GM18502 (cell line): ENCODE measurements around the gene ALOXE3.

Experiments
- ATAC-seq: cut with Tn5 transposase; IDR thresholded peaks from one replicate; pipeline ENCODE4 v1.9.1; 2021; ENCODE audit warnings: mild to moderate bottlenecking; ENCODE audit not compliant: unreplicated experiment, poor library complexity

Gene ALOXE3

DNA sequence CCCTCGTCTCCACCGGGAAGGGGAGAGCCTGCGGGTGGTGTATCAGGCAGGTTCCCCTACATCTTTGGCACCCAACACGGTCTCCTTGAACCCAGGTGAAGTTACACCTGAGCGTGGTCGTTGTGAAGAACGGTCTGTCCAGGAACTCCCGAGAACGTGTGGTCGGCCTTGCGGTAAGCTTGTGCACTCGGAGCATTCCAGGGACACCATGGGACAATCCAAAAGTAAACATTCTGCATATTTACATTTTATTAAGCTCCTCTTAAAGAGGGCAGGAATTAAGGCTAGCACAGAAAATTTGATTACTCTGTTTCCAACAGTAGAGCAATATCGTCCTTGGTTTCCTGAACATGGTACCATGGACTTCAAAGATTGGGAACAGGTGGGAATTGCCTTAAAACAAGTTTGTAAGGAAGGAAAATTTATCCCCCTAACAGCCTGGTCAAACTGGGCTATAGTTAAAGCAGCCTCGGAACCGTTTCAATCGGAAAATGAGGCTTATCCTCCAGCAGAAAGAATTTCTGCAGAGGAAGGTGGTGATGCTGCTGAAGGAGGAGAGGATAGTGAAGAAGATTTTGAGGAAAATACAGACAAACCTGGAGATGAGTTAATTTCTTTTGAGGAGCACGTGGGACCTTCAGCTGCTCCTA is 61.2 kb downstream of the ALOXE3 start:
- ATAC-seq = no peak

DNA sequence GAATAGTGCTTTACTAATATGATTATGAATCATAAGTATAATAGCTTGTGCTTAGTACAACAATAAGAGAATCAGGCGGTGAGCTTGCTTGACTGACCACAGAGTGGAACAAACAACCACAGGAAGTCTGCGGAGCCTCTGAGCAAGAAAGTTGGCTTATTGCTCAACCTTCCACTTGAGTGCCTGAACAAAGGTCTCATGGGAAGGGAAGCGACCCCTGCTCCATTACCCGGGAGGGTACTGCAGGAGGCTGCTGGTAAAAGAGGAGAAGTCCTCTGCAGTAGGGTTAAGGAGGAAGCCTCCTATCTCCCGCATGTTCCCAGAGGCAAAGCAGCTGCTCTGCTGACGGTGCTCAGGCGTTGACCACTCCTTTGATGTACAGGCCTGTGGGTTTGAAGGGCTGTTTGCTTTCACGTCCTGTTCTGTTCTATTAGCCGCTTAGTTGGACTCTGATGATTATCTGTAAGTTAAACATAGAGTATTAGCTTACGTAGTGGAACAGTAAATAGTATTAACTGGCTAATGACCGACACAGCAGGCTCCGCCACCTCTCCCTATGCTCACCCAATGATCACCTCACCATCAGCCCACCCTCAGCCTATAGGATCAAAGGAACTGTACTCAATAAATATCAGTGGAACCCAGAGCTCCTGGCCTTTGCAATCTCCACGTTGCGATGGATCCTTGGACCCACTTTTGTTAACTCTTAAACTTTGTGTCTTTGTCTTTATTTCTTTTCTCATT is 61.9 kb downstream of the ALOXE3 start:
- ATAC-seq = no peak

DNA sequence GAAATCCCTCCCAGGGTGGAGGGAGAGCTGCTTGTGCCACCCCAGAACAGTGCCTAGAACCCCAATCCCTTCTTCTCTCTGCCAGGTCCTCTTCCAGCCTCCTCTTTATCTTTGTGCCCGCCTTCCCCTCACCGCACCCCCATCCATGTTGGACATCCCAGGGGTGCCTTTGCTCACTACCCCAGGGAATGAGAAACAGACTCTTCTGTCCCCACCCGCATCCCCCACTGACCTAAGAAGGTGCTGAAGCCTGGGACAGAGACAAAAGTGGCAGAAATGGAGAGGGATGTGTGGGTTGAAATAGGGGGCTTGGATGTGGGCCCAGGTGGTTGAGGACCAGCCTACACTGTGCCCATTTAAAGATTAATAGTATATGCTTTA is 62.5 kb downstream of the ALOXE3 start:
- ATAC-seq = no peak

DNA sequence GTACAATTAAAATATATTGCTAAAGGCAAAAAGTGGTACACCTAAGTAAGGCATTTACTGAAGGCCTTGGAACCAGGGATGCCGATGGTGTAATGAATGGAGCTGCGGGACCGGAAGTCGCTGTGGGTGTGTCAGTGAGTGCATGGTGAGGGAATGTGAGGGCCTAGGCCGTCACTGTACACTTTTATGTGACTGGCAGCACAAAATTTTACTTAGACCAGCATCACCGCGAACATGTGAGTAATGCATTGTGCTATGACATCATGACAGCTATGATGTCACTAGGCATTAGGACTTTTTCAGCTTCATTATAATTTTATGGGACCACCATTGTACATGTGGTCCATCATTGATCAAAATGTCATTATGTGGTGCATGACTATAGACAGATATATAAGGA is 64.7 kb downstream of the ALOXE3 start:
- no peak for ATAC-seq

DNA sequence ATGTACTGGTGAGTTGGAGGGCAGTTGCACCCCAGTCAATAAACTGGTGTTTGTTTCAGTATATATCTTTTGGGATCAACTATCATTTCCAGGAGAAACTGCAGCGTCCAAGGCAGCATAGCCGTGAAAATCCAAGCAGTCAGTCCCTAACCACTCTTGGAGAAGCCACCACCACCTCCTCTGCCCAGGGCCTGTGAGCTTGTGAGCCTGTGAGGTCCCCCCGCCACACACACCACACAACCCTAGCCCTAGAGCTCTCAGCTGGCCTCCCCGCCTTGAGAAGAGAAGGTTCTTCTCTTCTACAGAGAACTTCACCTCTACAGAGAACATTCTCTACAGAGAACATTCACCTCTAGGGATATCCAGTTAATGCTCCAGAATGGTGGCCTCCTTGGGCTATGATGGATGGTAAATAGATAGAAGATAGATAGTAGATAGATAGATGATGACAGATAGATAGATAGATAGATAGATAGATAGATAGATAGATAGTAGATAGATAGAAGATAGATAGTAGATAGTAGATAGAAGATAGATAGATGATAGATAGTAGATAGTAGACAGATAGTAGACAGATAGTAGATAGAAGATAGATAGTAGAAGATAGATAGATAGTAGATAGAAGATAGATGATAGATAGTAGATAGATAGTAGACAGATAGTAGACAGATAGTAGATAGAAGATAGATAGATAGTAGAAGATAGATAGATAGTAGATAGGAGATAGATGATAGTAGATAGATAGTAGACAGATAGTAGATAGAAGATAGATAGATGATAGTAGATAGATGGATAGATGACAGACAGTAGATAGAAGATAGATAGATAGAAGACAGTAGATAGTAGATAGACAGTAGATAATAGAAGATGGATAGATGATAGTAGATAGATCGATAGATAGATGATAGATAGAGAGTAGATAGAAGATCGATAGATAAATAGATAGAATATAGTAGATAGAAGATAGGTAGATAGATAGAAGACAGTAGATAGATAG is 65.8 kb downstream of the ALOXE3 start:
- no peak for ATAC-seq

DNA sequence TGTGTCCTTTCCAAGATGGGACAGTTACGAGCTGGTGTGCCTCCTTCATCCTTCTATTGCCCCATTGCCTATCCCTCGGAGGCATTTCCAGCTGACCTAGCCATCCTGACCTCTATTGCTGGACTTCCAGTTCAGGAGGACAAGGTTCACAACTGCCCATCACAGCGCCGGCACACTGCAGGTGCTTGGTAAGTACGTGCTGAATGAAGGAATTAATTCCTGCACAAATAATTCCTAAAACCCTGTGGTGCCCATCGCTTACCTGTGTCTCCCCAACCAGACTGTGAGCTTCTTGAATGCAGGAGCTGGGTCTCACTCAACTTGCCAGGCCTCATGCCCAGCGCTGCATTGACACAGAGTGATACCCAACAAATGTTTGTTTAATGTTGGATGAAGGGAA is 66.5 kb downstream of the ALOXE3 start:
- ATAC-seq = no peak

- no peak for ATAC-seq
Measured at GRCh38 chr17:8048736-8049135, 69.6 kb downstream of the ALOXE3 start.

- no peak for ATAC-seq
Measured at GRCh38 chr17:8048236-8048635, 70.1 kb downstream of the ALOXE3 start.

DNA sequence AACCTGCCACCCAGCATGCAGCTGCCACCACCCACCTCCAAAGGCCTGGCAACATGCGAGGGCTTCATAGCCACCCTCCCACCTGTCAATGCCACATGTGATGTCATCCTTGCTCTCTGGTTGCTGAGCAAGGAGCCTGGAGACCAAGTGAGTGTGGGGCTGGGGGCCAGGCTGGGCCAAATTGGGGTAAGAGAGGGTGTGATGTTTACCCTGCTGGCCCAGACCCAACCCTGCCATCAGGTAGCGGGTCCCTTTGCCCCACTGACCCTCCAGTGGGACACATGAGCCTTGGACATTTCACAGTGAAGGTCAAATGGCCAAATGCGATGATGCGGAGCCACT is 70.6 kb downstream of the ALOXE3 start:
- no peak for ATAC-seq

GRCh38 chr17:8046929-8047768 is 71.2 kb downstream of the ALOXE3 start:
- ATAC-seq = no peak

- ATAC-seq = no peak
Measured at GRCh38 chr17:8046306-8046928, 71.9 kb downstream of the ALOXE3 start.
